Endothelial cell (in vitro differentiated cells): Measurements from ENCODE around the gene ZFY. TPM values are rescaled to one million over a fixed set of nuclear protein-coding genes. Genes with fewer than 3 reads are reported as not detected.

Source experiments
- DNase-seq: peaks from one replicate; pipeline ENCODE4 v3.0.0; 2021; ENCODE audit warnings: low spot score
- H3K27ac Mint-ChIP-seq: one replicate; pipeline ENCODE4 v1.8.0; 2021; ENCODE audit warnings: mixed read lengths, inconsistent platforms; ENCODE audit not compliant: unreplicated experiment
- H3K27me3 Mint-ChIP-seq: one replicate; pipeline ENCODE4 v1.8.0; 2021; ENCODE audit warnings: mild to moderate bottlenecking, moderate library complexity, mixed read lengths, inconsistent platforms; ENCODE audit not compliant: unreplicated experiment
- H3K36me3 Mint-ChIP-seq: one replicate; pipeline ENCODE4 v1.8.0; 2021; ENCODE audit warnings: mild to moderate bottlenecking, low read depth, mixed read lengths, inconsistent platforms; ENCODE audit not compliant: unreplicated experiment
- H3K4me1 Mint-ChIP-seq: one replicate; pipeline ENCODE4 v1.8.0; 2021; ENCODE audit warnings: mild to moderate bottlenecking, mixed read lengths, inconsistent platforms; ENCODE audit not compliant: unreplicated experiment
- H3K4me3 Mint-ChIP-seq: one replicate; pipeline ENCODE4 v1.8.0; 2021; ENCODE audit warnings: mild to moderate bottlenecking, mixed read lengths, inconsistent platforms; ENCODE audit not compliant: unreplicated experiment
- H3K9me3 Mint-ChIP-seq: one replicate; pipeline ENCODE4 v1.8.0; 2021; ENCODE audit warnings: mixed read lengths, inconsistent platforms; ENCODE audit not compliant: unreplicated experiment
- total RNA-seq: library from RNA; stranded (reverse); fragmentation: NEBNext Ultra II Directional; extraction: Animal tissue kit (Norgen Biotek cat#: 25700); gene quantifications from one replicate; pipeline ENCODE4 v1.2.1, GENCODE V29; 2021; ENCODE audit not compliant: unreplicated experiment
- TF ChIP-seq, protein P1 (sequence below): fragments of 200-600 bp; sonication (generic); IDR thresholded peaks from one replicate; pipeline ENCODE4 v1.5.0; 2021; ENCODE audit warnings: antibody characterized with exemption; ENCODE audit not compliant: unreplicated experiment

ZFY gene
- total RNA-seq, 1 donor from 2014 or later = 24.2 TPM

- no peaks in the 10 kb centered on the region for H3K9me3 Mint-ChIP-seq
- peaks cover 6% of the 10 kb centered on the region for H3K4me1 Mint-ChIP-seq
- H3K36me3 Mint-ChIP-seq = peaks cover 4% of the 10 kb centered on the region
- no peaks in the 10 kb centered on the region for H3K27me3 Mint-ChIP-seq
- TF ChIP-seq, protein P1, sequence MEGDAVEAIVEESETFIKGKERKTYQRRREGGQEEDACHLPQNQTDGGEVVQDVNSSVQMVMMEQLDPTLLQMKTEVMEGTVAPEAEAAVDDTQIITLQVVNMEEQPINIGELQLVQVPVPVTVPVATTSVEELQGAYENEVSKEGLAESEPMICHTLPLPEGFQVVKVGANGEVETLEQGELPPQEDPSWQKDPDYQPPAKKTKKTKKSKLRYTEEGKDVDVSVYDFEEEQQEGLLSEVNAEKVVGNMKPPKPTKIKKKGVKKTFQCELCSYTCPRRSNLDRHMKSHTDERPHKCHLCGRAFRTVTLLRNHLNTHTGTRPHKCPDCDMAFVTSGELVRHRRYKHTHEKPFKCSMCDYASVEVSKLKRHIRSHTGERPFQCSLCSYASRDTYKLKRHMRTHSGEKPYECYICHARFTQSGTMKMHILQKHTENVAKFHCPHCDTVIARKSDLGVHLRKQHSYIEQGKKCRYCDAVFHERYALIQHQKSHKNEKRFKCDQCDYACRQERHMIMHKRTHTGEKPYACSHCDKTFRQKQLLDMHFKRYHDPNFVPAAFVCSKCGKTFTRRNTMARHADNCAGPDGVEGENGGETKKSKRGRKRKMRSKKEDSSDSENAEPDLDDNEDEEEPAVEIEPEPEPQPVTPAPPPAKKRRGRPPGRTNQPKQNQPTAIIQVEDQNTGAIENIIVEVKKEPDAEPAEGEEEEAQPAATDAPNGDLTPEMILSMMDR = no peak
- peak overlapping the region; percentile 56 for H3K4me3 Mint-ChIP-seq
- DNase-seq = no peak
- peak overlapping the region; percentile 89 for H3K27ac Mint-ChIP-seq
These were observed 39.1 kb upstream of the ZFY start for GRCh38 chrY:2896050-2896449.

- H3K27ac Mint-ChIP-seq = no peak overlapping the region
- H3K27me3 Mint-ChIP-seq = no peaks in the 10 kb centered on the region
- no peaks in the 10 kb centered on the region for H3K4me1 Mint-ChIP-seq
- no peaks in the 10 kb centered on the region for H3K9me3 Mint-ChIP-seq
- H3K4me3 Mint-ChIP-seq = no peak overlapping the region
- no peak for DNase-seq
- no peaks in the 10 kb centered on the region for H3K36me3 Mint-ChIP-seq
- TF ChIP-seq, protein P1 = no peak
These were observed 27.8 kb upstream of the ZFY start for GRCh38 chrY:2907356-2907755.

DNA sequence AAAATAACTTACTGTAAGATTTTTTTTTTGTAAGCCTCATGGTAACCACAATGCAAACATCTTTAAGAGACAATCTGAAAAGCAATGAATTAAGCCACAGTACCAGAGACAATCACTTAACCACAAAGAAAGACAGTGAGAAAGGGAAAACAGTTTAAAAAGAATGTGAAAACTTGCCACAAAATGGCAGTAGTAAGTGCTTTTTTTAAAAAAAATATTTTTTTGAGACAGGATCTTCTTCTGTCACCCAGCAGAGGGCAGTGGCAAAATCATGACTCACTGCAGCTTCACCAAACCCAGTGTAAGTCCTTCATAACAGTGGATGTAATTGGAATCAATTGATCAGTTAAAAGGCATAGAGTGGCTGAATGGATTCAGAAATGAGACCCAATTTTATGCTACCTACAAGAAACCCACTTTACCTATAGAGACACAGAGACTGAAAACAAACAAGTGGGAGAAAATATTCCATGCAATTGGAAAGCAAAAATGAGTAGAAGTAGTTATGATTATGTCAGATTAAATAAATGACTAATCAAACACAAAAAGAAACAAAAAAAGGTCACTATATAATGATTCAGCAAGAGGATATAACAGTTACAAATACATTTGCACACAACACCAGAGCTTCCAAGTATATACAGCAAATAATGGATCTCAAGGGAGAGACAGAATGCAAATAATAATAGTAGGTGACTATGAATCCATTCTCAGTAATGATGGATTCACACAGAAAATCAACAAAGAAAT, 21.9 kb upstream of the ZFY start:
- DNase-seq = peak; percentile 5
- Mint-ChIP-seq H3K4me1 (no peaks in the 10 kb centered on the region), H3K27me3 (no peaks in the 10 kb centered on the region), H3K27ac (no peak overlapping the region), H3K9me3 (no peaks in the 10 kb centered on the region), H3K4me3 (no peak overlapping the region), H3K36me3 (no peaks in the 10 kb centered on the region)
- TF ChIP-seq, protein P1 = peak; percentile 18

GRCh38 chrY:2934078-2934477, 1.1 kb upstream of the ZFY start:
- H3K4me1 Mint-ChIP-seq = peaks cover 10% of the 10 kb centered on the region

More at GRCh38 chrY:2934078-2934477, 1.1 kb upstream of the ZFY start:
- no peaks in the 10 kb centered on the region for H3K9me3 Mint-ChIP-seq
- H3K4me3 Mint-ChIP-seq = peak overlapping the region; percentile 92
- DNase-seq = no peak
- TF ChIP-seq, protein P1 = no peak
- peak overlapping the region; percentile 95 for H3K27ac Mint-ChIP-seq
- peaks cover 2% of the 10 kb centered on the region for H3K27me3 Mint-ChIP-seq
- H3K36me3 Mint-ChIP-seq = no peaks in the 10 kb centered on the region
